Stomach smooth muscle (tissue), 2 donors: Measurements from ENCODE around the gene LHPP.
A peak's percentile ranks its signal among the peaks of the same experiment; 100 is the strongest.

Experiments
- H3K27ac ChIP-seq: one replicate; pipeline ENCODE4 v1.7.0; 2013; ENCODE audit warnings: mild to moderate bottlenecking, low read length, inconsistent platforms
- H3K27me3 ChIP-seq, 2 donors: one replicate each; pipeline ENCODE4 v1.7.0; 2013; ENCODE audit warnings: low read length in 2 of 2; ENCODE audit not compliant: insufficient read depth in 2 of 2, control insufficient read depth in 1 of 2
- H3K36me3 ChIP-seq, 2 donors: one replicate each; pipeline ENCODE4 v1.7.0; 2013; ENCODE audit warnings: low read length in 2 of 2; ENCODE audit not compliant: control insufficient read depth in 2 of 2, insufficient read depth in 2 of 2
- H3K4me1 ChIP-seq: one replicate; pipeline ENCODE4 v1.7.0; 2013; ENCODE audit warnings: low read length; ENCODE audit not compliant: control insufficient read depth, insufficient read depth
- H3K4me3 ChIP-seq, 2 donors: one replicate each; pipeline ENCODE4 v1.7.0; 2013; ENCODE audit warnings: low read length in 2 of 2
- H3K9ac ChIP-seq, 2 donors: one replicate each; pipeline ENCODE4 v1.7.0; 2013; ENCODE audit warnings: low read length in 2 of 2, mild to moderate bottlenecking in 1 of 2
- H3K9me3 ChIP-seq, 2 donors: one replicate each; pipeline ENCODE4 v1.7.0; 2013; ENCODE audit warnings: low read length in 2 of 2; ENCODE audit not compliant: control insufficient read depth in 2 of 2
- donor health status: healthy.
- donor health status: Pancreatic carcinoma.

The LHPP gene

GRCh38 chr10:124648131-124648475 lies 186.5 kb downstream of the LHPP start:
- Histone ChIP-seq H3K9me3 (no peaks in the 10 kb centered on the region), H3K36me3 (no peaks in the 10 kb centered on the region), H3K4me1 (peaks cover 49% of the 10 kb centered on the region), H3K27me3 (no peaks in the 10 kb centered on the region), H3K27ac (peak overlapping the region; percentile 60), H3K4me3 (no peak overlapping the region), H3K9ac (no peak overlapping the region)

DNA sequence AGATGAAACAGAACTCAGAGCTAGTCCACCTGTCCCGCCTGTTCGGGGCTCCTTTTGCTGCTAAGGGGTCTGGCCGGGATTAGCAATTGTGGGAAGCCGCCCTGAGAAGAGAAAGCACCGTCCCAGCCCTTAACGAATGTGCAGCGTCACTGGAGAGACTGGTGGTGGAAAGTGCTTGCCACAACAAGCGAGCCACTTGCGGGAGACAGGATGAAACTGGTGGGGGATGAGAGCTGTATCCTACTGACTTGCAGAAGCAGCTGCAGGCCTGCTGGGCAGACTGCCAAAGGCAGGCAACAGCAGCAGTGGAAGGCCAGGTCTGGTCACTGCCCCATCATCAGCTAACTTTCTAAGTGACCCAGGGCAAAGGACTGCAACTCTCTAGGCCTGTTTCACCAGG lies 187.1 kb downstream of the LHPP start:
- Histone ChIP-seq H3K36me3 (no peaks in the 10 kb centered on the region), H3K4me1 (peaks cover 53% of the 10 kb centered on the region), H3K4me3 (no peak overlapping the region), H3K27ac (peak overlapping the region; percentile 60), H3K9me3 (no peaks in the 10 kb centered on the region), H3K27me3 (no peaks in the 10 kb centered on the region), H3K9ac (peak overlapping the region in 1 of 2 donors; percentile 42)

DNA sequence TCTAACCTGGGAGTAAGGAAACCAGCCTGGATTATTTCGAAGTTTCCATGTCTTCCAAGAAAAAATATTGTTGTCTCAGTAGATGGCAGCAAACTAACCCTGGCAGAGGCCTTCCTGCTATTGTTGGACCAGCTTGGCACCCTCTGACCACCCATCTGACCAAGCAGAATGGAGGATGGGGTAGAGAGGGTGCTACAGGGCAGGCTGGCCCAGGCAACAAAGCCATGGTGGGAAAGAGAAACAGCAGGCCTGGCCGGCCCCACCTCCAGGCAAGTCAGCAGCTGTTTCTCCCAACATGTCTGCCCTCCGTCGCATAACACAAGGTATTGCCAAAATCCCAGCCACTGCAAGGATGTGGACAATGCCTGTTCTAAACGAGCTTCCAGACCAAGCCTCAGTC lies 187.6 kb downstream of the LHPP start:
- peaks cover 53% of the 10 kb centered on the region for H3K4me1 ChIP-seq
- no peaks in the 10 kb centered on the region for H3K36me3 ChIP-seq
- H3K9ac ChIP-seq = peak overlapping the region in 1 of 2 donors; percentile 42
- no peak overlapping the region for H3K4me3 ChIP-seq
- peak overlapping the region; percentile 60 for H3K27ac ChIP-seq
- H3K27me3 ChIP-seq = no peaks in the 10 kb centered on the region
- no peaks in the 10 kb centered on the region for H3K9me3 ChIP-seq

DNA sequence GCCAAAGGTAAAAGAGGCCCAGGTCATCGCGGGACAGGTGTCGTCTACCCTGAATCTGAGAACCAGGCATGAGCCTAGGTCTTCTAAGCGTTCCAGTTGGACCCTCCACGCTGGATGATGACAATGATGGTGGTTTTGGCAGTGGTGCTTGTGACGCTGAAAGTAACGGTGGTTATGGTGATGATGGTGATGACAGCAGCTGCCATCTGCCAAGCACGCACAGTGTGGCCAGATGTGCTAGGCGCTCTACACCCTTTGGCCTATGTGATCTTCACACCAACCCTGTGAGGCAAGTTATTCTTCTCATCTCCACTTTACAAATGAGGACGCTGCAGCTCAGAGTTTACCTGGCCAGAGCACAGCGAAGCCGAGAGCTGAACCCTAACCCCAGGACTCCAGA lies 188.6 kb downstream of the LHPP start:
- no peaks in the 10 kb centered on the region for H3K27me3 ChIP-seq
- H3K9ac ChIP-seq = no peak overlapping the region
- no peak overlapping the region for H3K4me3 ChIP-seq
- H3K36me3 ChIP-seq = no peaks in the 10 kb centered on the region
- peaks cover 51% of the 10 kb centered on the region for H3K4me1 ChIP-seq
- H3K27ac ChIP-seq = no peak overlapping the region
- no peaks in the 10 kb centered on the region for H3K9me3 ChIP-seq

DNA sequence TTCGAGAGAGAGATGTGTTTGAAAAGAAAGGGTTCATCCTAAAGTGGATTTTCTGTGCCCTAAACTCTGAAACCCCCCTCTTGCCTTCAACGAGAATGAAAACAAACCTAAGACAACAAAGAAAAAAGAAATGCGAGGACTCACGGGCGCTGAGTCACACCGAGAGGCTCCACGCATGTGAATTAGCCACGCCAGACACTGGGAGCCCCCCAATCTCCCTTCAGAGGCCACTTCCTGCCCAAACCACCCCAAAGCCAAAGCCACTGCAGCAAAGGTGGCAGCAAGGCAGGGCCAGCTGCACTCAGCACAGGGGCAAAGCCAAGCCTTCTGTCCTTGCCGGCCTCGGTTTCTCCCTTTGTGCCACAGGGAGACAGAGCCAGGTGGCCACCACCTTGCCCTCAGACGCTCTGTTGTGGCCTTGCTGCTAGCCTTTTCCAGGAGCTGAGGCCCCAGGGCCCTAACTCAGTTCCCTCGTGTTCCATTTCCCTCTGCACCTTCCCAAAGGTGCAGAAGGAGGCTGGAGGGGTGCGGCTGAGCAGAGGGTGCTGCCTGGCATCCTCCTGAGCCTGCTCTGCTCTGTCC lies 189.3 kb downstream of the LHPP start:
- H3K4me1 ChIP-seq = peaks cover 46% of the 10 kb centered on the region
- H3K27ac ChIP-seq = no peak overlapping the region

DNA sequence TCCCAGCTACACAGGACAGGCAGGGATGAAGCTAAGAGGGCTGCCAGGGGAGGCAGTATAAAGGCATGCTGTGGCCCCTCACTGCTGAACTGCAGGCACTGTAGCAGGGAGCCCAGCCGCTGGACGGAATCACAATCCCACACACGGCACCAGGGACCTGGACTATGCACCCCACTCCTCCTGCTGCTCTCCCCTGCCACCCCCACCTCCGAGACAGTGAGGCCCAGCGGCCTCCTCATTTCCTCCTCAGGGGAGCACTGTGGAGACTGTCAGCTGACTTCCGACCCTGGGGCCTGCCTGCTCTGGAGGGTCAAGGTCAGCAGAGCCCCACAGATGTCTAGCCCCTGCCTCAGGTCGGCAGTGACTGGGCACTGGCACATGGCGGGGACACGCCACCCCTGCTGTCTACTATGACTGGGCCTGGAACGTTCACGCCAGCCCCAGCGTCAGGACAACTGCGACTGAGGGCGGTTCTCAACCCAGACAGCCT lies 189.8 kb downstream of the LHPP start:
- H3K36me3 ChIP-seq = peaks cover 0 to 2% of the 10 kb centered on the region in 2 donors
- H3K4me3 ChIP-seq = no peak overlapping the region
- H3K9me3 ChIP-seq = no peaks in the 10 kb centered on the region
- H3K27ac ChIP-seq = no peak overlapping the region
- H3K9ac ChIP-seq = no peak overlapping the region
- H3K27me3 ChIP-seq = no peaks in the 10 kb centered on the region
- H3K4me1 ChIP-seq = peaks cover 42% of the 10 kb centered on the region

More for the DNA sequence above, 189.3 kb downstream of the LHPP start:
- no peak overlapping the region for H3K9ac ChIP-seq
- H3K4me3 ChIP-seq = no peak overlapping the region
- H3K36me3 ChIP-seq = no peaks in the 10 kb centered on the region
- no peaks in the 10 kb centered on the region for H3K27me3 ChIP-seq
- no peaks in the 10 kb centered on the region for H3K9me3 ChIP-seq

- Histone ChIP-seq H3K9ac (no peak overlapping the region), H3K9me3 (no peaks in the 10 kb centered on the region), H3K27ac (no peak overlapping the region), H3K27me3 (no peaks in the 10 kb centered on the region), H3K4me1 (peaks cover 35% of the 10 kb centered on the region), H3K4me3 (no peak overlapping the region), H3K36me3 (peaks cover 0 to 3% of the 10 kb centered on the region in 2 donors)
Observed at GRCh38 chr10:124652200-124652599, 190.6 kb downstream of the LHPP start.

- no peak overlapping the region for H3K27ac ChIP-seq
Observed at GRCh38 chr10:124652701-124653100, 191.1 kb downstream of the LHPP start.

GRCh38 chr10:124653311-124653710 lies 191.7 kb downstream of the LHPP start:
- peaks cover 0 to 3% of the 10 kb centered on the region in 2 donors for H3K36me3 ChIP-seq
- H3K27me3 ChIP-seq = no peaks in the 10 kb centered on the region
- no peaks in the 10 kb centered on the region for H3K9me3 ChIP-seq
- H3K27ac ChIP-seq = no peak overlapping the region
- H3K4me3 ChIP-seq = no peak overlapping the region
- H3K9ac ChIP-seq = no peak overlapping the region
- H3K4me1 ChIP-seq = peaks cover 25% of the 10 kb centered on the region

More at GRCh38 chr10:124652701-124653100, 191.1 kb downstream of the LHPP start:
- peaks cover 0 to 3% of the 10 kb centered on the region in 2 donors for H3K36me3 ChIP-seq
- H3K4me1 ChIP-seq = peaks cover 30% of the 10 kb centered on the region
- no peaks in the 10 kb centered on the region for H3K27me3 ChIP-seq
- H3K9me3 ChIP-seq = no peaks in the 10 kb centered on the region
- H3K9ac ChIP-seq = no peak overlapping the region
- H3K4me3 ChIP-seq = no peak overlapping the region

DNA sequence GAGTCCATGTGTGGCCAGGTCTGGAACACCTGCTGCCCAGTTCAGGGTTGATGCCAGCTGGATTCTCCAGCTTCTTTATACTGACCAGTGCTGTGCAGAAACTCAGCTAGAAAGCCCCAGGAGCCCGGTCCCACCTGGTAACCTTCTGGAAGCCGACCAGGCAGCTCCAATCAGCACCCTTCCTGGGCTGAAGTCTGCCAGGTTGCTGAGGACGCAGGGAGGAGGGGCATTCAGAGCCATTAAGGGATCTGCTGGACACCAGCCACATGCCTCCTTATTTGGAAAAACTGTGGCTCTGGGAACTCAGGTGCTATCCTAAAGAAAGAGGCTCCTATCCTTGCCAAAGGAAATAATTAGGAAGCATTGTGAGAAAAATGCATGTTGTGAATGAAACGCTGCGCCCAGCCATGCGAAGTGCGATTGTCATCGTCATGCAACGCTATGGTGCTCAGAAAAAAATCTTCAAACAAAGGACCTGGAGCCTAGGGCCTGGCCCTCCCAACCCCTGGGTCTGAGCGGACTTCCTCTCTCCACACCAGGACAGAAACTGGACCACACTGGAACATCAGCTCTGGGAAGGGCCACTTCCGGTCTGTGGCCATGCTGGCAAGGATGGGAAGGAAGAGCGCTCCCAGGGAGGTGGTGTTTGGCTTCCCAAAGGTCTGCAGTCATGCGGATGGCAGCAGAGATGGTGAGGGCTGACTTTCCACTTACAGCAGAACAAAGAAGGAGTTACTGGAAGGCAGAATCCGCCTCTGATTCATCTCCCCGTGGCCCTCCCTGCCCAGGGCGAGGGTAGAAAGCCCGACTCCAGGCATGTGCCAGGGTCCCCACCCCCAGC lies 192.4 kb downstream of the LHPP start:
- Histone ChIP-seq H3K36me3 (peaks cover 0 to 3% of the 10 kb centered on the region in 2 donors), H3K9me3 (no peaks in the 10 kb centered on the region), H3K9ac (no peak overlapping the region), H3K27me3 (no peaks in the 10 kb centered on the region), H3K4me3 (no peak overlapping the region), H3K4me1 (peaks cover 18% of the 10 kb centered on the region), H3K27ac (no peak overlapping the region)

GRCh38 chr10:124654686-124655085 lies 193.1 kb downstream of the LHPP start:
- no peak overlapping the region for H3K9ac ChIP-seq
- H3K27ac ChIP-seq = no peak overlapping the region

More at GRCh38 chr10:124654686-124655085, 193.1 kb downstream of the LHPP start:
- Histone ChIP-seq H3K4me1 (peaks cover 11% of the 10 kb centered on the region), H3K27me3 (no peaks in the 10 kb centered on the region), H3K9me3 (no peaks in the 10 kb centered on the region), H3K36me3 (peaks cover 0 to 3% of the 10 kb centered on the region in 2 donors), H3K4me3 (no peak overlapping the region)
